ENCODE data around the gene MYO3A. TPM values are rescaled to one million over a fixed set of nuclear protein-coding genes. Genes with fewer than 3 reads are reported as not detected.

Gene MYO3A
- total RNA-seq, 2 donors from 2014 or later, result 33.9 to 37.6 TPM

GRCh38 chr10:26156019-26156418, 222.0 kb downstream of the MYO3A start:
- no peak overlapping the region for H3K27ac ChIP-seq (ENCODE audit: low read depth, low read length)
- no peak overlapping the region for H3K4me3 ChIP-seq (ENCODE audit: low read length)
- no peak for DNase-seq
- peaks cover 20% of the 10 kb centered on the region for H3K36me3 ChIP-seq (ENCODE audit: control insufficient read depth, insufficient read depth, low read length)
- Mint-ChIP-seq H3K9me3 (no peaks in the 10 kb centered on the region), H3K4me1 (no peaks in the 10 kb centered on the region), H3K27me3 (ENCODE audit: insufficient read depth) (no peaks in the 10 kb centered on the region), H3K4me3 (no peak overlapping the region), H3K27ac (no peak overlapping the region), H3K36me3 (ENCODE audit: low read depth) (peaks cover 33% of the 10 kb centered on the region)
- no peak for TF ChIP-seq CTCF (conservative IDR thresholded peaks at IDR 0.05)
- no peaks in the 10 kb centered on the region for H3K9me3 ChIP-seq (ENCODE audit: control insufficient read depth, low read length)
- no peaks in the 10 kb centered on the region for H3K4me1 ChIP-seq (ENCODE audit: control insufficient read depth, insufficient read depth, low read length)
- 90 to 94% methylated on average over 2 to 7 of the region's 7 CpGs for WGBS, 2 experiments (ENCODE audit: insufficient coverage in 1 of 2, insufficient read length in 1 of 2)
- no peak overlapping the region for H3K9ac ChIP-seq (ENCODE audit: extremely low read depth, low read length, poor library complexity, severe bottlenecking)
- no peaks in the 10 kb centered on the region for H3K27me3 ChIP-seq (ENCODE audit: control insufficient read depth, insufficient read depth, low read length, poor library complexity, severe bottlenecking)

- Histone ChIP-seq H3K4me1 (ENCODE audit: control insufficient read depth, insufficient read depth, low read length) (no peaks in the 10 kb centered on the region), H3K9me3 (ENCODE audit: control insufficient read depth, low read length) (no peaks in the 10 kb centered on the region), H3K27ac (ENCODE audit: low read depth, low read length) (no peak overlapping the region), H3K36me3 (ENCODE audit: control insufficient read depth, insufficient read depth, low read length) (peaks cover 20% of the 10 kb centered on the region), H3K27me3 (ENCODE audit: control insufficient read depth, insufficient read depth, low read length, poor library complexity, severe bottlenecking) (no peaks in the 10 kb centered on the region), H3K9ac (ENCODE audit: extremely low read depth, low read length, poor library complexity, severe bottlenecking) (no peak overlapping the region), H3K4me3 (ENCODE audit: low read length) (no peak overlapping the region)
- Mint-ChIP-seq H3K27ac (no peak overlapping the region), H3K36me3 (ENCODE audit: low read depth) (peaks cover 28% of the 10 kb centered on the region), H3K9me3 (no peaks in the 10 kb centered on the region), H3K4me1 (peaks cover 4% of the 10 kb centered on the region), H3K27me3 (ENCODE audit: insufficient read depth) (no peaks in the 10 kb centered on the region), H3K4me3 (no peak overlapping the region)
- WGBS, 2 experiments (ENCODE audit: insufficient coverage in 1 of 2, insufficient read length in 1 of 2), result 97% methylated on average over 3 of the region's 4 CpGs; no CpG with 5 or more reads in 1 of the 2 experiments
- peak; percentile 63 for DNase-seq
- peak; percentile 64 for TF ChIP-seq CTCF (conservative IDR thresholded peaks at IDR 0.05)
These were observed 223.7 kb downstream of the MYO3A start for GRCh38 chr10:26157734-26158133.

GRCh38 chr10:26169466-26169865, 235.4 kb downstream of the MYO3A start:
- TF ChIP-seq CTCF (conservative IDR thresholded peaks at IDR 0.05), result no peak
- no peak overlapping the region for H3K4me3 Mint-ChIP-seq
- no peaks in the 10 kb centered on the region for H3K4me1 ChIP-seq (ENCODE audit: control insufficient read depth, insufficient read depth, low read length)
- no peaks in the 10 kb centered on the region for H3K9me3 Mint-ChIP-seq
- no peak overlapping the region for H3K27ac Mint-ChIP-seq
- peaks cover 43% of the 10 kb centered on the region for H3K36me3 ChIP-seq (ENCODE audit: control insufficient read depth, insufficient read depth, low read length)
- no peak for DNase-seq
- no peak overlapping the region for H3K27ac ChIP-seq (ENCODE audit: low read depth, low read length)
- no peaks in the 10 kb centered on the region for H3K9me3 ChIP-seq (ENCODE audit: control insufficient read depth, low read length)
- H3K4me1 Mint-ChIP-seq, result peaks cover 9% of the 10 kb centered on the region
- no peaks in the 10 kb centered on the region for H3K27me3 Mint-ChIP-seq (ENCODE audit: insufficient read depth)
- H3K36me3 Mint-ChIP-seq (ENCODE audit: low read depth), result peaks cover 17% of the 10 kb centered on the region
- H3K9ac ChIP-seq (ENCODE audit: extremely low read depth, low read length, poor library complexity, severe bottlenecking), result no peak overlapping the region
- H3K27me3 ChIP-seq (ENCODE audit: control insufficient read depth, insufficient read depth, low read length, poor library complexity, severe bottlenecking), result no peaks in the 10 kb centered on the region
- whole genome bisulfite sequencing, 2 experiments (ENCODE audit: insufficient coverage in 1 of 2, insufficient read length in 1 of 2), result 12 to 27% methylated on average over 2 of the region's 2 CpGs
- H3K4me3 ChIP-seq (ENCODE audit: low read length), result no peak overlapping the region

All from endodermal cell (in vitro differentiated cells).